ENCODE data around the gene MOCS1. TPM values are rescaled to one million over a fixed set of nuclear protein-coding genes. Genes with fewer than 3 reads are reported as not detected.

The MOCS1 gene
- total and polyA plus RNA-seq, 9 of the 15 experiments (the other 6 are each of a cell fraction or from before 2014, with no cell fraction given) = 0.69 to 12.7 (median 8.7) TPM

- intact Hi-C loops (cut with micrococcal nuclease) = no loop called here
- Histone ChIP-seq H3K36me3 (ENCODE audit: control insufficient read depth, insufficient read depth, low read length) (no peaks in the 10 kb centered on the region), H3K27ac (ENCODE audit: extremely low read depth, low read depth, low read length) (no peak overlapping the region), H3K4me1 (replicated peaks in 1 of 2; ENCODE audit: control insufficient read depth in 2 of 2, insufficient read depth in 2 of 2, low read length in 2 of 2) (no peaks in the 10 kb centered on the region; a peak in 1 of 5 replicates), H3K9me3 (replicated peaks; ENCODE audit: control insufficient read depth, insufficient read depth, low read depth, low read length) (no peaks in the 10 kb centered on the region), H3K4me2 (ENCODE audit: insufficient read depth, low read length) (no peak overlapping the region), H3K27me3 (ENCODE audit: control insufficient read depth in 2 of 2, insufficient read depth in 2 of 2, low read length in 2 of 2) (0 out of 5 replicates have a peak, but pooled peaks cover 0 to 3% of the 10 kb centered on the region in 2 experiments), H2AFZ (ENCODE audit: low read depth, low read length) (no peak overlapping the region), H3K9me1 (ENCODE audit: control insufficient read depth, insufficient read depth, low read length) (no peaks in the 10 kb centered on the region), H3K4me3 (no peak overlapping the region), H3K79me2 (ENCODE audit: control insufficient read depth, insufficient read depth, low read length) (no peaks in the 10 kb centered on the region), H4K20me1 (replicated peaks; ENCODE audit: control insufficient read depth, insufficient read depth, low read length) (no peaks in the 10 kb centered on the region), H3K9ac (ENCODE audit: insufficient read depth in 1 of 2, low read depth in 2 of 2, low read length in 2 of 2) (no peak overlapping the region)
- ATAC-seq (no peak), FAIRE-seq (no peak), DNase-seq (ENCODE audit: extremely low read depth in 1 of 4, low spot score in 3 of 4) (no peak)
- POLR2A ChIA-PET = no interaction called here
- 0% methylated on average over 5 of the region's 5 CpGs for WGBS (ENCODE audit: insufficient coverage, low coverage, missing lambda C conversion rate)
- no TSS peak for BruUV-seq (replicated peaks)
- TF ChIP-seq TFE3 (CRISPR knock-in tag; IDR thresholded peaks at IDR 0.05) (no peak), RB1 (IDR thresholded peaks at IDR 0.05; ENCODE audit: low read depth) (no peak), ZBTB34 (CRISPR knock-in tag; IDR thresholded peaks at IDR 0.05) (no peak), HBP1 (CRISPR knock-in tag; IDR thresholded peaks at IDR 0.05) (no peak), ZNF512 (tag; IDR thresholded peaks at IDR 0.05) (no peak), IRF1 (CRISPR knock-in tag; IDR thresholded peaks at IDR 0.05; ENCODE audit: borderline replicate concordance) (no peak), ZNF311 (CRISPR knock-in tag; IDR thresholded peaks at IDR 0.05) (no peak)
- CTCF ChIA-PET (ENCODE audit: low intra/inter-chr PET ratio) = no interaction called here
- in situ Hi-C loops (cut with MboI) = no loop called here
Measured at GRCh38 chr6:39961178-39961577, 26.9 kb upstream of the MOCS1 start.
